DMS153 (cell line): ENCODE results near the gene SCFD2.

Experiments used
- DNase-seq: peaks from one replicate; lab custom pipeline; 2025; lab: John Stamatoyannopoulos, UW

SCFD2 gene

DNA sequence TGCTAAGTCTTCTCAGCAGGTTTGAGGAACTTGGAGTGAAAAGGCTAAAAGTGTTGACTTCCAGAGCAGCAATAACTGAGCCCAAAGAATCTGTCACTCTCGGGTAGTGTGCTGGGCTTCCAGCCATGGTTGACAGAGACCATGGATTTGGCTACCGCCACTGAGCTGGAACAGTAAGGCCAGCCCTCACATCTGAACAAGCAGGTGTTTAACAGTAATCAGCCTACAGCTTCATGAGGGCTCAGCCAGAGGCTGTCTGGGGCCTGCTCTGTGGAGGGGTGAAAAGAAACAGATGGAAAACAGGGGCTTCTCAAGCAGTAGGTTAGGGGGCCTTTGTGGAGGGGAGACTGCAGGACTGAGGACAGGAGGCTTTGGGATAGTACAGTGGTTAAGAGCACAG is 488.8 kb downstream of the SCFD2 start:
- DNase-seq, result no peak

DNA sequence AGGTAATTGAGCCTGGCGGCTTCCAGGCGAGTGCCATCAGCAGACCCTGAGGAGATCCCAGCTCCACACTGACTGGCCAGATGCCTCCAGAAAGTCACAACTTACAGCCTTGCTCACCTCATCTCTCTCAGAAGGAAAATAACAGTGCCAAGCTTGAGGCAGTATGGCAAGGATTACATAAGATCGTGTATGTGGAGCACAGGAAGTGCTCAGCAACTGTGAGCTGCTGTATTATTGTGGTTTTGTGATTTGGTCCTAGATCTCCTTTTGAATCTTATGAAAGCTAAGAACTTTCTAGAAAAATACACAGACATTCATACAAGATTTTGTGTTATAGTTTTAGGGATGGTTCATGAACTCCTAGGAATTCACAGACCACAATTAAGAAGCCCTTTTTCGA is 489.8 kb downstream of the SCFD2 start:
- DNase-seq, result no peak

DNA sequence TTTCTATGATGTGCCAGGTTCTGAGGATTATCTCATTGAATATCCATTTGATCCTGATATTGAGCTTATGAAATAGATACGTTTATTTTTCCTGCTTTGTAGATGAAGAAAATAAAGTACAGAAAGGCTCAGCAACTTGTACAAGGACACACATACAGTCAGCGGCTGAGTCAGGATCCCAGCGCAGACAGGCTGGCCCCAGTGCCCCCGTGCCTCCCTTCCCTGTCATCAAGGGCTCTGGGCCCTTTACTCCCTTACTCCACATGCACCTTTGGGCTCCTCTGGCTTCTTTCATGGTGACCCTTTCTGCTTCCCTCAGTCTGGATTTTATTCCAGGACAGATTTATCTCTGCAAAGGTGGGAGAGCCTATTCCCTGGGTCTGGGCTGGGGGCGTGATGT is 490.9 kb downstream of the SCFD2 start:
- DNase-seq, result no peak

DNA sequence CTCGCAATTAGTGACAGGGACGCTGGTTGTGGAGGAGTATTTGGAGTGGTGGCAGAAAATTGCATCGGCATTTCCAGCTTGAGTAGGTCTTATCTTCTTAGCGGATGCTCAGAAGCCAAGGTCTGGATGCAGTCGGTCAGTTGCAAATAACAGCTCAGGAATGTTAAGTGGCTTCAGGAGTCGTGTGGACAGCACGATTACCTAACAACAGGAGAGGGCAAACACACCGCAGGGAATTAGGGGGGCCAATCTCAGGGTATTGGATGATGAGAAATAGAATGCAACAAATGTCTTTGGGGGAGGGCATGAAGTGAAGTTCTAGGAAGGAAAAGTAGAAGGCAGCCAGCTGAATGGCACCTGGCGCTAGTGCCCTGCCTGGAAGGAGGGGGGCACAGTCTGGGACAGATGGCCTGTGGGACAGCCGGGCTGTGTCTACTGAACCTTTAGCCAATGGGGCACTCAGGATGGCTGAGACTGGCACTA is 492.0 kb downstream of the SCFD2 start:
- no peak for DNase-seq

DNA sequence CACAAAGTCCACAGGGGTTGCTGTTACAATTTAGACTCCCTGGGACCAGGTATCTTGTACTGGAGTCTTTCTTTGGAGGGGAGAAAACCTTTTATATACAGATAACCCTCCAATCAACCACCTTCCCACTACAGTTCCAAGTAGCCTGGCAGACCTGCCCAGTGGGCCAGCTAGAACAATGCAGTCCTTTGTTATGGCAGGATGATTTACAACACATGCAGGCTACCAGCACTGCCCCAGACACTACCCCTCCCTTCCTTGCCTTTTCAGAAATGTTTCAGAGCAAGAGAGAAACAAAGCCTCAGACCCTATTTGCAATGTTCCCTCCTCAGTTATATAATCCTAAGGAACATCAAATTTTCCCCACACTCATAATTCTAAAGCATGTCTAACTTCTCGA is 492.7 kb downstream of the SCFD2 start:
- DNase-seq, result no peak

DNA sequence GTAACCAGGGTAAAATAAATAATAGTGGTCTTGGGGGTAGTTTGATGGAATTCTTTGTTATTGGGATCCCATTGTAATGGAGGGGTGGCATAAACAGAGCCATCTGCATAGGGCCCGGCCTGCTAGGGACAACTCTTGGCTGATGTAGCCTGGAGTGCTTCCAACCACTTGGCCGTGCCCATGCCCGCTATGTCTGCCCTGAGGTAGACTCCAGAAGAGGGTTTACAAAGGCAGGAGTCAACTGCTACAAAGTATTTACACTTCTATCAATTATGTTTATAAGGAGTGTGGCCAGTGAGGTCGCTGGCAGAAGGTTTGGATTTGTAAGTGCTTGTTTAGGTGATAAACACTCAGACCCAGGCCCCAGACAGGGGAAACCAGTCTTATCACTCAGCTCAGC is 495.6 kb downstream of the SCFD2 start:
- DNase-seq, result peak; percentile 25

DNA sequence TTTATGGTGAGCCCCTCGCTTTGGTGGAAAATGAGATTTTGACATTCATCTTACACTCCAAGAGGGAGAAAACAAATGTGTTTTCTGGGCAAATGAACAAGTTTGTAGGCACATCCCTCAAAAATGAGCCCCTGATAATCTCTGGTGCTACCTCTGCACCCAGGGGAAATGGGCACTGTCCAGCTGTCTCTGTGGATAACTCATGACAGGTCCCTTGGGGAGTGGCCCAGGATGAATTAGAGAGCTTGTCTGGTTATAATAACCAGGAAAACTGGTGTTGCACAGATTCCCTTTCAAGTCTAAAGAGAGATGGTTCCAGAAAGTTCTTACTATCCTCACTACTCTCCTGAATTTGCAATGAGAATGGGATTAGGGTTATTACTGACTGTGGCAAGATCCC is 496.2 kb downstream of the SCFD2 start:
- DNase-seq, result no peak

DNA sequence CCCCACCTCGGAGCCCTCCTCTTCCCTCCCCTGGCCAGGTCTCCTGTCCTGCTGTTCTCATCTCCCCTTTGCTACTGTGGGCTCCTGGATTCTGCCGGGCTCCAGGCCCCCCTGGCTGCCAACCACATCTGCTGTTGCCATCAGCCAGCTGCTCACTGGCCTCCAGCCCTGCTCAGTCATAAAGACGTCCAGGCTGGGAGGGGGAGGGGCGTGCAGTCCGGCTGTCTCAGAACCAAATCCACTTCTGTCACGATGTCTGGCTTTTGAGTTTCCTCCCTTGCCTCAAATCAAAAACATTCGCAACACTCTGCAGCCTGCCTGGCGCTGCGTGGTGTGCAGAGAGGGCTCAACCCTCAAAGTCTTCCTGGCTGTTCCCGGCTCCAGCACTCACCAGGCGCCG is 496.7 kb downstream of the SCFD2 start:
- DNase-seq, result no peak

DNA sequence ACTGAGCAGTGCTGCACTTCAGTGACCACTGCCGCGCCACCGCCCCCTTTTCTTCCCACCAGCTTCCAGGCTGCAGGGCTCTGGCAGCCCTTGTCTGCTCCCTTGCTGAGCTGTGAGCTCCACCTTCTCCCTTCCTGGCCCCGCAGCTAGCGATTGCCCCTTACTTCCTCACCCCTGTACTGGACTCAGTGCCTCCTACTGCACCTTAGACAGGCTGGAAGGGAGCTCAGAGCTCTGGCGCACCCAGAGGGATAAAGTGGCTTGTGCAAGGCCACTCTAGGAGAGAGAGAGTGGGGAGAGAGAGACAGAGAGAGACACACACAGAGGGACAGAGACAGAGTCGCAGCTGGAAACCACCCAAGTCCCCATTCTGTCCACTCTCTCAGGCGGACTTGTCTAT is 497.7 kb downstream of the SCFD2 start:
- DNase-seq, result peak; percentile 34

DNA sequence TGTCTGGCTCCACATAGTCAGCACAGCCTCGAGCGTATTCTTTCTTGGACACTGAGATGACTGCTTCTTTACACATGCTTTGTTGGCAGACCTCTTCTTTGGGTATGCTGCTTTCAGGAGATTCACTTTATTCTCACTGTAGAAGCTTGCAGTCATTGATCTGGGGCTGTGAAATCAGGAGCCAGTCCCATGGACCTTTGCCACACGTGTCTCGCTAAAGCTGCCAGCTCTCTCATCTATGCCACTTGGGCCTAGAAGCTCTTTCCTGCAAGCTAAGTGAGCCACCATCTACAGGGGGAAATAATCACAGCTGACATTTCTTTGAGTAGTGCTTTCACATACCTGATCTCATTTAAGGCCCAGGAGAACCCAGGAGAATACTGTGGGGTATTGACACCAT is 498.7 kb downstream of the SCFD2 start:
- no peak for DNase-seq

DNA sequence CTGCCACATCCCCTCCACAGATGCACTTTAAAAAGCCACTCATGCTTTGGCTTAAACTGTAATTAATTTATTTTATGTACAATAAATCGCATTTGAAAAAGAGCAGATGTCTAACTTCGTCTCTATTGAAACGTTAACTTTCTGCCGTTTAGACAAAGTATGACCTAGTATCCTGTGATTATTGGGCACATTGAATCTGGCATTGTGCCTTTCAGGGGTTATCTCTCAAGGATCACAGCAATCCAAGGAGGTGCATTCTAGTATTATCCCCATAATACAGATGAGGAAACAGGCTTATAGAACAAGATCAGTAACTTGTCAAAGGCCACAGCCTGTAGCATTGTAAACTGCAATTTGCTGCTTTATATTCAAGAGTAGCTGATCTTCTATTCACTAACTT is 499.1 kb downstream of the SCFD2 start:
- no peak for DNase-seq

DNA sequence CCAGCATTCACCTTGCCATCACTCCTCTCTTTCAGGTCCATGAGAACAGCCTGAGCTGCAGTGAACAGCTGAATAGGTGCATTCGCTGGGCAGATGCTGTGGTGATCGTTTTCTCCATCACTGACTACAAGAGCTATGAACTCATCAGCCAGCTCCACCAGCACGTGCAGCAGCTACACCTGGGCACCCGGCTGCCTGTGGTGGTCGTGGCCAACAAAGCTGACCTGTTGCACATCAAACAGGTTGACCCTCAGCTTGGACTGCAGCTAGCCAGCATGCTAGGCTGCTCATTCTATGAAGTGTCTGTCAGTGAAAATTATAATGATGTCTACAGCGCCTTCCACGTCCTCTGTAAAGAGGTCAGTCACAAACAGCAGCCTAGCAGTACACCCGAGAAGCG is 500.6 kb downstream of the SCFD2 start:
- DNase-seq, result no peak

DNA sequence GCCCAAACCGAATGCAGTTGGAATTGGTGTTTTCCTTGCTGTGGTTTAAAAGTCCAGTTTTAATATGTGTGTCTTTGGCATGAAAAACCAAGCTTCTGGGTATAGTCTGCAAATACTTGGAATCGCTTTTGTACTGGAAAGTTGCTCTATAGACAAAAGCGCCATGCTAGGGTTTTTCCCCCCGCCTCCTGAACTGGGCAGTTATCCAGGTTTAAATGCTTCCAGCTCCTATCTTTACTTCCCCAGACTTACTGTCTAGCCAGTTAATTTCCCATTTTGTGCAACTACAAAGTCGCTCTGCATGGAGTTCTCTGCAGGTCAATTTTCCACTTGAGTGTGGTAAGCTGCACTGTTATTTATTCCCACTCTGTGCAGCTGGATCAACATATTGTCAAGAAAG is 501.1 kb downstream of the SCFD2 start:
- DNase-seq, result no peak

DNA sequence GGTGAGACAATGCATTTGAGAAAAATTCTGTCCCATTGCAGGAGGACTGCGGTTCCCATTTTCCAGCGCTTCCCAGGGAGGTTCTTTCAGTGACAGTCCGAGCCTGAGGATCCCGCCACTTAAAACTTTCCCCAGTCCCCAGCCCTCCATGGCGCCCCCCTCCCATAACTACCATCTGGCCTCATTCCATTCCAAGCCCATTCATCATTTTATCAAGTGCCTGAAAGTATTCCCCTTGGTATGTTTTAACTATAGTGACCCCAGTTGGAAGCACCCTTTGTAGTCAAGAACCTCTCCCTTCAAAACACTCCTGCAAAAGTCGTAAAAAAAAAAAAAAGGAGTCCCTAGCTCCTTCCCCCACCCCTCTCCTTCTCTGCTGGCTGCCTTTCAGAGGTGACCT is 502.5 kb downstream of the SCFD2 start:
- no peak for DNase-seq

DNA sequence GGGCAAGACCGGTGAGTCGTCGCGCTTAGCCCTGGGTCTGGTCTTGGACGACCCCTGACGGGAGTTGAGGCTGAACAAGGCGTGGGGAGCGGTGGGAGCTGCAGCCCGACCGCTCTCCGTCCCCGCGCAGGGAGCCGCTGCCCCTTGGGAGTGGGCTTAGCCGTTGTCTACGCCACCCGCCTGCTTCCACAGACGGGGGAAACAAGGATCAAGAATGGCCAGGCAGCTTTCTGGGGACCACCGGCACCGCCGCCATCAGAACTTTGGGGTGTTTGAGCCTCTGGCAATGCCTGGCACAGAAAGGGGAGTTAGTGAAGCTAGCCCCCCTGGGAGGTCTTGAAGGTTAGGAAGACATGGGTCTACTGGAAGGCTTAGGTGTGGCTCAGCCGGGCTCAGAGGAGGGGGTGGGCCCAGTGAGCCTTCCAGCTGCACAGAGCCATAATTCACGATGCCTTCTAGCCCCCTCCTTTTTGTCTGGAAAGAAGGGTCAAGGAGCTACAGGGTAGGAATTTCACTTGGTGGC is 503.2 kb downstream of the SCFD2 start:
- no peak for DNase-seq

DNA sequence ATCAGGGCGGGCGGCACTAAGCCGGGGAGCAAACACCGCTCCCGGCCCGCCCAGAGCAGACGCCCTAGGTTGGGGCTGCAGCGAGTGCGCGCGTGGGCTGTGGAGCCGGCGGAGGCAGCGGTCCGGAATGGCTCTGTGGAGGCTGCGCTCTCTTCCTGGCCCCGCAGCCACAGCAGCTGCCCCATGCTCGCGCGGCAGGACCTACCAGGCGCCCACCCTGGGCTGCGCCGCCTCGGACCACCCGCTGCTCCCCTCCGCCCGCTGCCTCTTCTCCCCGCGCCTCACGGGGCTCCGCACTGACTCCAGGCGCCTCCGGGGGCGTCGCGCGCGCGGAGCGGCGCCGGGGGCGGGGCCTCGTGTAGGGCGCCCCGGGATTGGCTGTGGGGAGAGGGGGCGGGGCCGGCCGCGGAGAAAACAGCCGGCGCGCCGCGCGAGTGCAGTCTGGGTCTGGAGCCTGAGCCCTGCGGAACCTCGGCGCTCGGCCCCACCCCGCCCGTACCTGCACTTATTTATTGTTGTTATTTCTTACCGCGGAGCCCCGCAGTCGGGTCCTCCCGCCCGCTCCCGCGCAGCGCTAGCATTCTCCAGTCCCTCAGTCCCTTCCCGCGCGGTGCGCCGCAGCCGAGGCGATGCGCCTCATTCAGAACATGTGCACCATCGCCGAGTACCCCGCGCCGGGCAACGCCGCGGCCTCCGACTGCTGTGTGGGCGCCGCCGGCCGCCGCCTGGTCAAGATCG is 503.8 kb downstream of the SCFD2 start, which contains the start of gene RASL11B:
Gene RASL11B (plus strand): TSS at position 439 of the 738 bp plus-strand sequence. CDS start 191 bp downstream, at position 630.
- DNase-seq, result peak; percentile 51

DNA sequence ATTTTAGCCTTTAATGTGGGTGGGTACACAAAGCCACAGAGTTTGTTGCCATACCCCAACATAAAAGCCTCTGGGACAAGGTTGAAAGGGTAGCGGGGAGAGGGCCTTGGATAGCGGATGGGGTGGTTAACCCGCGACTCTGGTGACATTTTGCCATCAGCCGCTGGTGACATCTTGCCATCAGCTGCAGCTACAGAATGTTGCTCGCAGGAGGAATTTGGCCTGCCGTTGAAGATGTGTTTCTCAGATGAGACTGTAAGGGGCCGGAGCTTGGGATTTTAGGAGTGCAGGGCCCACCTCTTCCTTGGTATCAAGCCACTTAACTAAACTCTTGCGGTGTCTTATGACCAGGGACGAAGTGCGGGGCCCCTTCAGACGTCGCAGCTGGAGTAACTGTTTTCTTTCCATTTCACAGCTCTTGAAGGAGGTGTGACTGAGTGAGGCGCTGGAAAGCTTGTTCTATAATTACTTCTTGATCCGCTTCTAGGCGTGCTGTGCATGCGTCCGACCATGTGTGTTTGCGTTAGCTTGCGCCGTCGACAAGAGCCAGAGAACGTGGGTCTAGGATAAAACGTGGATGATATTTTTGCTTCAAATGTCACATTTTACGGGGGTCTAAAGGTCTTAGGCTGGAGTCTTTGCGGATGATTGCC is 504.6 kb downstream of the SCFD2 start:
- no peak for DNase-seq

DNA sequence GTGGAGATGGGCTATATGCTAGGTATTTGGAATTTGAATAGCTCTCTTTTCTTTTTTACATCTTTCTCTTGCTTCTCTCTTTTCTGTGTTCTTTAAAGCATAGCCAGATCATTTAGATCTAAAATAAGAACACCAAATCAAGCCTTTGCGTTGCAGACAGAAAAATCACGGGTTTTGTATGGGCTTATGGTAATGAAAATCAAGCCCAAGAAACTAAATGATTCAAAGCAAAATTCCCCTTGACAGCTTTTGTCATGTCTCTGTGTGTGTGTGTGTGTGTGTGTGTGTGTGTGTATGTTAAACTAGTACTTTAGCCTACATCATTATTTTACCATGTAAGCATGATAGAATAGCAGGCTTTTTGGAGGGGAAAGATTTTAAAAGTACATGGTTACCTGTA is 505.5 kb downstream of the SCFD2 start:
- DNase-seq, result no peak

DNA sequence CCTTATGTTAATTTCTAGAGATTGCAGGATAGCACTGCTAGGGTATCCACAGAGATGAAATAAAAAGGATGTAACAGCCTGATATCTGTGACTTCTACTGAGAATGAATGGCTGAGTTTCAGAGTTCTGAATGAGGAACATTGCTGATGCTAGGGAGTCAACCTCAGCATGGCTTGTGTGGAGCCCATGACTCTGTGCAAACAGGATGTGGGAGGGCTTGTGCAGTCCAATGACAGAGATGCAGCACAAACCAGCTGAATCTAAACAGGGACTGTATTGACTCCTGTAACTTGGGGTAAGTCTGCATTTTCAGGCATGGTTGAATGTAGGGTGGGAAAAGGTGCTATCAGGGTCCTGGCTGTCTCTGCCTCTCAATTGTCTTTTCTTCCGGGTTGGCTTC is 509.1 kb downstream of the SCFD2 start:
- DNase-seq, result no peak

DNA sequence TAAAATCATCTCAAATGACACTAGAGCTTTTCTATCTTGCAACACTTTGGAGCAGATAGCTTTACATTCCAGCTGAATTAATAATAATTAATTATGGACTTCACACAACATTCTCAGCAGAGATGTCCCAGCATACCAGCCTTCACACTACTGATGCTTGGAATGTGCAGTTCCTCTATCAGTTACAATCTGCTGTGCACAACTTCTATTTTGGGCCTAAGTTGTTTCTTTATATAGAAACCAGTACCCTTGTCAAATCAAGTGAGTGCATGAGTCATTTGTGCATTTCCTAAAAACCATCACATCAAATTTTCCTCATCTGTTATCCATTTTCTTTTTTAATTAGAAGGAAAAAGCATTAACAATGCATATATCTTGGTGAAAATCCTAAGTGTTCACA is 512.5 kb downstream of the SCFD2 start:
- DNase-seq, result no peak

DNA sequence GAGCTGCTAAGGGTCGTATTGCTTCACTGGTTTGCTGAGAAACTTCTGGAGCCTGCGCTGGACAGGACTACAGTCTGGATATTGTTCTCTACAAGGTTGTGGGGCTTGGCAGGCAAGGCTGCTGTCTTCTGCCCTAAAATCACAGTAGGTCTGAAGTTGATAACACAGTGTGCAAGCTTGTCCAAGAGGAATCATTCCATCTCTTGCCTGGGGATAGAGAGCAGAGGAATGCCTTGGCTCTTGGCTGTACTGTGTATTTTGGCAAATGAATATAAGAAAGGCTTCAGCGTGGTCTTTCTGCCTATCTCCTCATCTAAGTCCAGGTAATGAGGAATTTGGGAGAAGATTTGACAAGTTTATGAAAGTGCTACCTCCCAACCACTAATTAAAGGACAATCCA is 513.1 kb downstream of the SCFD2 start:
- DNase-seq, result no peak

DNA sequence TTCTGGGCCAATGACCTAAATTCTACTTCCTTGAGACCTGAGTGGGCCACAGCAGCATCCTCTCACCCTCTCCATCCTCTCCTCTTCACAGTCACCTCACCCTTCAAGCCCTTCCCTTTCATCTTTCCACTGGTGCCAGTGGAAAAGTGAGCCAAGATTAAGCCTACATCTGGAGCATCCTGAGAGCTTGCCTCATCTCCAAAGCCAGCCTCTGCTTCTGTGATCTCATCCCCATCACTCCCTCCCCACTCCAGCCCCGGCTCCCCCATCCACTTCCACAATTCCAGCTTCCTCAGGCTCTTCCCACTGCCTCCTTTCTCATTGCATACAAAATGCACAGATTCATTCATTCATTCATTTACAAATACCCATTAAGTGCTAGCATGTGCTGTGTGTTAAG is 513.8 kb downstream of the SCFD2 start:
- DNase-seq, result no peak

DNA sequence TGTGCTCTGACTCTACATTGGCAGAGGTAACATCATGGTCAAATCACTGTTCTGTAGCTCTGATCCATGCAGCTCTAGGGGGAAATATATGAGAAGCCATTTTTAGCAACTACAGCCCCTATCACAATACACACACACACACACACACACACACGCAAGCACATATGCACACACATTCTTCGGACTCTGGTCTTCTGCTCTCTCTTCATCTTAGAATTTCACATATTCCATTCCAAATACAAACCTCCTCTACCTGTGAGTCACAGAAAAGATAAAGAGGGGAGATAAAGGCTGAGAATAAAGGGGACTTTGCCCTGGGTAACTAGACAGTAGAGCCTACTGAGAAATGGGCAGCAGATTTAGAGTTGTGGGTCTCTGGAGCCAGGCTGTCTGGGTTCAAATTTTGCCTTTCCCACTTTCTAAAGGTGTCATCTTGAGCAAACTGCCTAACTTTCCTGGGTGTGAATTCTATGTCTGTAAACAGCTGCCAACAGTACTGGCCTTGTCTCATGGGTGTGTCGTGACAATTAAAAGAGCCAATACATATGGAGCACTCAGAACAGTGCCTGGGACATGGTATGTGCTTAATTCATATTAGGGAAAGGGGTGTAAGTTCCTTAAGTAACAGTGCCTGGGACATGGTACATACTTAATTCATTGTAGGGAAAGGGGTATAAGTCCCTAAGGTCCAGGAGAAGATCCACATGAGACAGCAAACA is 515.3 kb downstream of the SCFD2 start:
- DNase-seq, result no peak
